HCT116 (cell line): ENCODE data around the gene PDCD5.
"Not testable (repeated sequence)": the region's sequence is repeated elsewhere in the genome, so short reads cannot be mapped to it uniquely, and the experiment has no call there.

ENCODE experiments used
- CEBPB ChIP-seq: IDR thresholded peaks from 2 replicates; pipeline ENCODE4 v1.6.1; 2012; ENCODE audit warnings: low read depth
- CTCF ChIP-seq, 3 experiments: fragments of 200-600 bp in 1 of 3; sonication (generic) in 1 of 3; IDR thresholded peaks in 2 of 3; conservative IDR thresholded peaks in 1 of 3; 2 replicates each; pipeline ENCODE4 v1.5.1; 2012 to 2017; ENCODE audit warnings: low read depth in 2 of 3, low read length in 2 of 3, antibody characterized with exemption in 1 of 3, borderline replicate concordance in 1 of 3, control low read depth in 1 of 3, mild to moderate bottlenecking in 1 of 3, mixed read lengths in 1 of 3, mixed run types in 1 of 3, moderate library complexity in 1 of 3; ENCODE audit not compliant: insufficient read depth in 1 of 3
- EZH2 ChIP-seq: fragments of 200-600 bp; sonication (generic); IDR thresholded peaks from 2 replicates; pipeline ENCODE4 v1.6.1; 2017; ENCODE audit warnings: antibody characterized with exemption, mixed run types
- POLR2A ChIP-seq: IDR thresholded peaks from 2 replicates; pipeline ENCODE4 v1.7.0; 2011; ENCODE audit warnings: borderline replicate concordance; ENCODE audit not compliant: insufficient read depth, insufficient read length; ENCODE audit errors: extremely low read depth
- POLR2AphosphoS5 ChIP-seq: IDR thresholded peaks from 2 replicates; pipeline ENCODE4 v1.6.1; 2011; ENCODE audit warnings: mild to moderate bottlenecking, low read depth, low read length, moderate library complexity
- RAD21 ChIP-seq: IDR thresholded peaks from 2 replicates; pipeline ENCODE4 v1.6.1; 2012; ENCODE audit warnings: low read depth, mild to moderate bottlenecking
- SIN3A ChIP-seq: IDR thresholded peaks from 2 replicates; pipeline ENCODE4 v1.6.1; 2012; ENCODE audit warnings: low read depth
- SRF ChIP-seq: IDR thresholded peaks from 2 replicates; pipeline ENCODE4 v1.6.1; 2012; ENCODE audit warnings: low read depth

- not testable (repeated sequence) for TF ChIP-seq POLR2AphosphoS5; CTCF (IDR thresholded peaks at IDR 0.05 in 2 of 3, conservative IDR thresholded peaks at IDR 0.05 in 1 of 3; ENCODE audit: borderline replicate concordance in 1 of 3, insufficient read depth in 1 of 3, low read depth in 2 of 3, low read length in 2 of 3); RAD21; SRF; EZH2; CEBPB; POLR2A; SIN3A
Observed at GRCh38 chr19:32571471-32572075, 9.4 kb upstream of the PDCD5 start.
